Suppressor macrophage (primary cell): Measurements from ENCODE around the gene LDLRAP1.
A peak's percentile ranks its signal among the peaks of the same experiment; 100 is the strongest.
"Not testable (repeated sequence)": the region's sequence is repeated elsewhere in the genome, so short reads cannot be mapped to it uniquely, and the experiment has no call there.

Experiments used
- DNase-seq, 4 experiments: peaks; one replicate each; pipeline ENCODE4 v3.0.0-alpha.2; 2020 to 2022
- total RNA-seq, 17 experiments: gene quantifications; one replicate each; lab custom pipeline; 2026; ENCODE audit warnings: mixed read lengths in 6 of 17, inconsistent platforms in 3 of 17; lab: John Stamatoyannopoulos, UW

Gene LDLRAP1, protein sequence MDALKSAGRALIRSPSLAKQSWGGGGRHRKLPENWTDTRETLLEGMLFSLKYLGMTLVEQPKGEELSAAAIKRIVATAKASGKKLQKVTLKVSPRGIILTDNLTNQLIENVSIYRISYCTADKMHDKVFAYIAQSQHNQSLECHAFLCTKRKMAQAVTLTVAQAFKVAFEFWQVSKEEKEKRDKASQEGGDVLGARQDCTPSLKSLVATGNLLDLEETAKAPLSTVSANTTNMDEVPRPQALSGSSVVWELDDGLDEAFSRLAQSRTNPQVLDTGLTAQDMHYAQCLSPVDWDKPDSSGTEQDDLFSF
- 2.6 to 71.1 (median 40.0) reads per million in 17 experiments for total RNA-seq

DNA sequence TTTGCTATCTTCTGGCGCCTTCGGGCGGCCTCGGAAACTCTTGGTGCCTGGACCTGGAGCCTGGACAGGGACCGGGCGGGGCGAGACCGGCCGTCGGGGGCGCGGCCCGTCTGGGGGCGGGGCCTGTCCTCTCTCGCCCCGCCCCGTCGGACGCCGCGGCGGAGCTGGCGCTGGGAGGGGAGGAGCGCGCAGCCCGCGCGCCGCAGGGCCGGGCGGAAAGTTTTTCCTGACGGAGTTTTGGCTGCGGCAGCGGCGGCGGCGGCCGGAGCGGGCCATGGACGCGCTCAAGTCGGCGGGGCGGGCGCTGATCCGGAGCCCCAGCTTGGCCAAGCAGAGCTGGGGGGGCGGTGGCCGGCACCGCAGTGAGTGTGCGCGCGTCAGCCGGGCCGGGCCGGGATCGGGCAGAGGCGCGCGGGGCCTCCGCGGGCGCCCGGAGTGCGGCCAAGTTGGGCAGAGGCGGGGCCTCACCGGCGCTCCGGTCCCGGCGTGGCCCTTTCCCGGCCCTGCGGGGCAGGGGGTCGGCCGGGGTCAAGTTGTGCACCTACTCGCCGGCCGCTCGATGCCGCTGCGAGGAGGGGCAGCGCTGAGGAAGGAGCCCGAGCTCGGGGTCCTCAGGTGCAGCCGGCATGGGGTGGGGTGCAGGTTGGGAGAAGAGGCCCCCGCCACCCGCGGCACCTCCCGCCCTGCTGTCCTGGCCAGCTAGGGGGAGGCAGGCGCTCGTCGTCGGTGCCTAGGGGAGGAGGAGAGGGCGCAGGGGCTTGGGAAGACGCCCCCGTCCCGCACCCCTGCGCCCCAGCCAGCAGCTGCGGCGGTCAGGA lies at the start of gene LDLRAP1:
Gene LDLRAP1 (plus strand): TSS at position 182 of the 818 bp plus-strand sequence. CDS start 93 bp downstream, at position 275.
- peak; percentile 87 to 96 (median 94) for DNase-seq

DNA sequence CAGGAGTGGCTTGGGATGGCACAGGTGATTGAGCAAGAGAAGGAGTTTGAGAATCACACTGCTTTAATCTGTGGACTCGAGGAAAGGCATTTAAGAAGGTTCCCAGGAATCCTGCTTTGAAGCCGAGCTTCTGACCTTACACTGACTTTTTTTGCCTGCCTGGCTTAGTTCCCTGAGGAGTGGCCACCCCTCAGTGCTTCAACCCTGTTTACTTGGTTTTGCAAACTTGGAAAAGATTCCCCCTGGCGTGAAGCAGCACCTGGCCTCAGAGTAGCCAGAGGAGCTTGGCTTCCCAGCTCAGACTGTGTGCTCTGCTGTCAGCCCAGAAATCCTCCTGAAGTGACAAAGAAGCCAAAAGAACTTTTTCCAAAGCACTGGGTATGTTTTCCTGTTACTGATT lies 48.5 kb upstream of the LDLRAP1 start:
- DNase-seq, result no peak

DNA sequence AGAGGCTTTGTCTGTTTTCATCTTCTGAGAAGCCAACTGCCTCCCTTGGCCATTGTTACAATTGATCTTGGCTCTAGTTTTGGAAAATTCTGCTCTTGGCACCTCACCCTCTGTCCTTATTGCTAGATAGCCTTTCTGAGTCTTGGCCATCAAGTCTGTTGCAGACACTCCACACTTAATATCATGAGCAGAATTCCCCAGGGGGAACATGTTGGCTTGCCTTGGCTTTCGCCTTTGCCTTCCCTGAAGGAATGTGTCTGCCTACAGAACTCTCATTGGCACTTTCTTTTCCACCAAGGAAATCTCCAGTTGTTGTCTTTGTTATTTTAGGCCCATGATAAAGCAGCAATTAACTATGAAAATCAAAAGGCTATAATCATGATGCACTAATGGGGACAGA lies 42.7 kb upstream of the LDLRAP1 start:
- no peak for DNase-seq

DNA sequence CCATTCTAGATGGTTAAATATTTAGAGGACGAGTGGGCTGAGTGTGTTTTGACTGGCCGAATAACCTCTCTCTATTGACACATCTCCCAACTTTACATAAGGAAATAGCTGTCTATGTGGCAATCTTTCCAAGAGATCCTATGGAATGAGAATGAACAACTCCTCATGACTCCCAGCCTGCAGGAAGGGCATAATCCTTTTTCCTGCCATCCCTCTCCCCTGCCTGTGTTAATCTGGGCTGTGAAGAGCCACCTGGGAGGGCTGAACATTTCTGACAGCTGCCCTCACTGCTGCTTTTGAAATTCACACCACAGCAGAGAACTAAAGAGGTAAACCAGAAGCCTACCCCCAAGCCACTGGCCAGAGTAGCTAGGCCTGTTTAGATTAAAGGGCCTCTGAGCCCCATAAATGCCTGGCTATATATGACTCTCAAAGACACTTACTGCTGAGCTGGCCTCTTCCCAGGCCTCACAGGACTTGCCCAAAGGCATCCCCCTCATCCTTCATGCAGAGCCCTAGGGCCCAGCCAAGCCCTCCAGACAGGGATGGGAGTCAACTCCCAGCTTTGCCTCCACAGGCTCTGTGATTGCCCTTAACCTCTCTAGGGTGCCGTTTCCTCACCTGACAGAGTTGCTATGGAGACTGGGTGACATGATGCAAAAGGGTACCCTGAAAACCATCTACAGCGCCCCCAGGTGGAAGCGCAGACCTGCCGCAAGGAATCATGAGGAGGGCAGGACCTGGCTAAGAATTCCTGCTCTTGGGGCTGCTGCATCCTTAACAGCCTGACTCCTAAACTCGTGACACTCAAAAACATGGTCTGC lies 42.0 kb upstream of the LDLRAP1 start:
- no peak for DNase-seq

DNA sequence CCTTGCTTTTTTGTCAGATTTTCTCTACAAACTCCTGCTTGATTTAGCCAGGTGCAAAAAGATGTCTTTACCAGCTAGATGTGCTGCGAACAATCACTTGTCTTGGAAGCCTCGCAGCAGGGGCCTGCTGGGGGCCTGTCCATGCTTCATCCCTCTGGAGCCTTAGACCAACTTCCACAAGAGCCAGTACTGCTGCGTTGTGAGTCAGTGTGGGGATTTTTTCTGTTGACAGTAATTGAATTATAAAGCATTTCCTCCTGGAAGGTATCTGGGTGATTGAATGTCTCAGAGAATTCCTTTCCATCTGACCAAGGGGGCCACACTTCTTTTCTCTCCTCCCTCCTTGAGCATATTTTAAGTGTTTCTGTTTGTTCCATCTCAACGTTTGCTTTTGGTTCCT lies 40.4 kb upstream of the LDLRAP1 start:
- DNase-seq, result no peak

DNA sequence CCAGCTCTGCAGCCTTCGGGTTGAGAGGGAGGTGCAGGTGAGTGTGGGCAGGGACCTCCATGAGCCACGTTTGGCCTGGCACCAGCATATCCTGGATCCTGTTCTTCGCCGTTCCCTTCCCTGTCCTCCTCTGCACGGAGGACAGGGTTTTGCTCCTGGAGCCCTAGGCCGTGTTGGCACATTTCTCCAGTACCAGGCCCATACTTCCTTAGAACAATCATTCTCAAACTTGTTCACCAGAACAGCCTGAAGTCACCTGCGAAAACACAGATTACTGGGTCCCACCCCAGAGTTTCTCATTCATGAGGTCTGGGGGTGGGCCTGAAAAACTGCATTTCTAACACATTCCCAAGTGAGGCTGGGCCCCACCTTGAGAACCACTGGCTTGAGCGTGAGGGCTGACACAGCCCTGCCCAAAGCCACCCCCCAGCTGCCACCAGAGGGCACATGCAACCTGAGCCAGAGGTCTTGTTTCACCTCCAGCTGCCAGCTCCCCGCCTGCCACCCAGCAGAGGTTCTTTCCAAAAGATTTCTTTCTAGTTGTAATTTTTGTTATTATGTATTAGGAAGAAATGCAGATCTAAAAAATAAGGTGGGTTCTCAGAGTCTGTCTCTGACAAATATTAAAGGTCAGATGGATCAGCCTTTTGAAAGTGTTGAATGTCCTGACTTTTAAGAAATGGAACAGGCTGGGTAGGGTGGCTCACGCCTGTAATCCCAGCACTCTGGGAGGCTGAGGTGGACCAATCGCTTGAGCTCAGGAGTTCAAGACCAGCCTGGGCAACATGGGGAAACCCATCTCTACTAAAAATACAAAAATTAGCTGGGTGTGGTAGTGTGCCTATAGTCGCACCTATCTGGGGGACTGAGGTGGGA lies 39.6 kb upstream of the LDLRAP1 start:
- peak; percentile 25 to 67 (median 37) for DNase-seq

DNA sequence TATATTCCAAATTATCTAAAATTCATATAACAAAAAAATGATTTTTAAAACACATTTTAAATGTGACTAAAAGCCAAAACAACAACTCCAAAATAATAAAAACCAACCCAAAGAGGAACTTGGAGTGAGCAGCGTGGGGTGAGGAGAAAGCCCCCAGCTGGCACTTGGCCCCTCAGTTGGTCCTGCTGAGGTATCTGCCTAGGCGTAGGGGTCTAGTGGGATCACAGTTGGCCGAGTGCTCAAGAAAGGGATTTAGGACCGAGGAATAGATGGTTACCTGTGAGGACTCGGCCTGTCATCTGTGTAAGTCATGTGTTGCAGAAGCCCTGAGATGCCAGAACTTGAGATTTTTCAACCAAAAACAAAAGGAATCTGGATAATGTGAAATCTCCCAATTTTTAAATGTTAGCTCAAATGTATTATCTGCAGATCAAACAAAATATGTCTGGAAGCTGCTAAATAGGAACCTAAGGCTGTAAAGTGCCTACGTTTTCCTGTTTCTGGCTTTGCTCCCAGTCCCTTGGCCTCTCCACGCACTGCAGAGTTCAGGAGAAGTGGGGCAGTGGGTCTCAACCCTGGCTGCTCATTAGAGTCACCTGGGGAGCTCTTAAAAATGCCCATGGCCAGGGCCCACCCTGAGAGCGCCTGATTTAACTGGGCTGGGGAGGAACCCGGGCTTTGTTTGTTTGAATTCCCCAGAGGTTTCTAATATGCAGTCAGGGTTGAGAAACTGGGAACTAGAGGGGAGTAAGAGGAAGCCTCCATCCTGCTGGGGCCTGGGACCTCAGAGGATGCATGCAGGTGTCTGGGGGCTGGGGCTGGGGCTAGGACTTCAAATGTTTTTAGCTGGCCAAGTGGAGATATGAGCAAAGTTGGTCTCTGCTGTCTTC lies 38.5 kb upstream of the LDLRAP1 start:
- DNase-seq, result peak in 3 of 4 experiments; percentile 32 to 40 (median 35)

DNA sequence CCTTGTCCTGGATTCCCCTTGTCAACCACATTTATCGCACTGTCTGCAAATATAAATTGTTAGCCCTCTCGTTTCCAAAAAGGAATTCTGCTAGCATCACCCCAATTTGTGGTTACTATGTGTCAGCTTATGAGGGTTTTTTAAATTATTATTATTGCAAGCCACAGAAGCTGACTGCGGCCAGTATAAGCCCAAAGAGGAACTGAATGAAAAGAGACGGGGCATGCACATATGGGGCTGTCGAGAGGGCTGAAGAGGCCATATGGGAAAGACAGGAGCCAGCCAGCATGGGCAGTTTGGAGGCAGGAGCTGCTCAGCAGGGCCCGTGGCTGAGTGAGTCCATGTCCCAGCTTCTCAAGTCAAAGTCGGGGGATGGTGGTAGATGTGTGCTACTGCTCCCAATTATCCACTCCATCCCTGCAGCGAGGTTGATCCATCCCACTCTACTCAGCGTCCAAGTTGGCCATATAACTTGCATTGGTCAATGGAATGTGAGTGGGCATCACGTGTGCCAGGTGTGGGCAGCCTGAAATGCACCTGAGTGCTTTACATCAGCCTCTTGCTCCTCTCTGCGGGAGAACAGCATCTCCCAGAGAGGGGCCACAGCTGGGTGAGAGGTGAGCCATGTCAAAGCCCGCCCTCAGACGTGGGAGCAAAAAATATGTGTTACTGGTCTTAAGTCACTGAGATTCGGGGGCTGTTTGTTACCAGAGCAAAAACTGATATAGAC lies 37.6 kb upstream of the LDLRAP1 start:
- peak in 3 of 4 experiments; percentile 24 to 34 (median 28) for DNase-seq

DNA sequence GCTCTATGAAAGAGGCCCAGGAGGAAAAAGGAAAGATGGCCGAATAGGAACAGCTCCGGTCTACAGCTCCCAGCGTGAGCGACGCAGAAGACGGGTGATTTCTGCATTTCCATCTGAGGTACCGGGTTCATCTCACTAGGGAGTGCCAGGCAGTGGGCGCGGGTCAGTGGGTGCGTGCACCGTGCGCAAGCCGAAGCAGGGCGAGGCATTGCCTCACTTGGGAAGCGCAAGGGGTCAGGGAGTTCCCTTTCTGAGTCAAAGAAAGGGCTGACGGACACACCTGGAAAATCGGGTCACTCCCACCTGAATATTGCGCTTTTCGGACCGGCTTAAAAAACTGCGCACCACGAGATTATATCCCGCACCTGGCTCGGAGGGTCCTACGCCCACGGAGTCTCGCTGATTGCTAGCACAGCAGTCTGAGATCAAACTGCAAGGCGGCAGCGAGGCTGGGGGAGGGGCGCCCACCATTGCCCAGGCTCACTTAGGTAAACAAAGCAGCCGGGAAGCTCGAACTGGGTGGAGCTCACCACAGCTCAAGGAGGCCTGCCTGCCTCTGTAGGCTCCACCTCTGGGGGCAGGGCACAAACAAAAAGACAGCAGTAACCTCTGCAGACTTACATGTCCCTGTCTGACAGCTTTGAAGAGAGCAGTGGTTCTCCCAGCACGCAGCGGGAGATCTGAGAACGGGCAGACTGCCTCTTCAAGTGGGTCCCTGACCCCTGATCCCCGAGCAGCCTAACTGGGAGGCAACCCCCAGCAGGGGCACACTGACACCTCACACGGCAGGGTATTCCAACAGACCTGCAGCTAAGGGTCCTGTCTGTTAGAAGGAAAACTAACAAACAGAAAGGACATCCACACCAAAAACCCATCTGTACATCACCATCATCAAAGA lies 36.6 kb upstream of the LDLRAP1 start:
- DNase-seq, result not testable (repeated sequence)

DNA sequence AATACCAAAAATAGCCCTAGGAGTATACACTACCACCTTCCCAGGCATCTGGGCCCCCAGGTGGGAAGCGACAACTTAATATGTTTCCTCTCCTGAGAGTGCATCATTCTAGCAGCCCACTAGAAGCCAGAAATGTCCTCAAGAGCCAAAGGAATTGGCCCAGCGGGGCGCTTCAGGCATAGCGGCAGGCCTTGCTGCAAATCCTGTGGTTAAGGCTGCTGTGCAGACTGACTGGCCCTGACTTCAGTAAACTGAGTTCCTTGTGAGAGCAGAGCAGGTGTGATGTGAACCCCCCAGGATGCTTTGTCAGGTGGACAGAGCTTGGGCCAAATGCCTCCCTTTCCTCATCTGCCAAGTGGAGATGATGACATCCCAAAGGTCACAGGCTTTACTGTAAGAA lies 29.7 kb upstream of the LDLRAP1 start:
- no peak for DNase-seq

DNA sequence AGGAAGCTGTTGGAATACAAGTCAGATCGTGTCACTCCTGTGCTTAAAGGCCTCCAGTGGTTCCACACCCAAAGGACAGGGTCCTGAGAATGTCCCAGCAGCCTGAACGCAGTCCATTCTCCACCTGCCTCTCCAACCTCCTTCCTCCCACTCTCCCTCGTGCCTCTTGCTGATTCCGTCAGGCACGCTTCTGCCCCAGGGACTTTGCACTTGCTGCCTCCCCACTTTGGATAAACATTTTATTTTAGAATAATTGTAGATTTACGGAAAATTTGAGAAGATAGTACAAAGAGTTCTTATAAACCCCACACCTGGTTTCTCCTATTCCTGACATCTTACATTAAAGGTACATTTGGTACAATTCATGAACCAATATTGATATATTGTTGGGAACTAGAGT lies 28.4 kb upstream of the LDLRAP1 start:
- DNase-seq, result no peak

DNA sequence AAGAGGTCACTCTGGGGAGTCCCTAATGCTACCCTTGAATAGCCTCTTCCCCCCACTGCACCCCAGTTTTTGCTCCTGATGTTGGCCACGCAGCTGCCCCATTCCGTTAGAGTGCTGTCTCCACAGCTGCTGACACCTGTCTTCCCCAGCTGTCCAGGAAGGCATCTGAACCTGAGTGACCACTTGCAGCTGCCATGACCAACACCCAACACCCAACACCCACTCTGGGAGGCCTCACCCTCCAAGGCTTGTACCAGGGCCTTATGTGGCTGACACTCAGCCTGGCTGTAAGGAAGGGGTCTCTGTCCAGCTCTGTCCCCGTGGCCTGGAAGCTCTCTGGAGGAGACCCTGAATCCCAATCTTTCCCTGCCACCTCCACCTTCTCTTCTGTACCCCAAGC lies 26.7 kb upstream of the LDLRAP1 start:
- no peak for DNase-seq

DNA sequence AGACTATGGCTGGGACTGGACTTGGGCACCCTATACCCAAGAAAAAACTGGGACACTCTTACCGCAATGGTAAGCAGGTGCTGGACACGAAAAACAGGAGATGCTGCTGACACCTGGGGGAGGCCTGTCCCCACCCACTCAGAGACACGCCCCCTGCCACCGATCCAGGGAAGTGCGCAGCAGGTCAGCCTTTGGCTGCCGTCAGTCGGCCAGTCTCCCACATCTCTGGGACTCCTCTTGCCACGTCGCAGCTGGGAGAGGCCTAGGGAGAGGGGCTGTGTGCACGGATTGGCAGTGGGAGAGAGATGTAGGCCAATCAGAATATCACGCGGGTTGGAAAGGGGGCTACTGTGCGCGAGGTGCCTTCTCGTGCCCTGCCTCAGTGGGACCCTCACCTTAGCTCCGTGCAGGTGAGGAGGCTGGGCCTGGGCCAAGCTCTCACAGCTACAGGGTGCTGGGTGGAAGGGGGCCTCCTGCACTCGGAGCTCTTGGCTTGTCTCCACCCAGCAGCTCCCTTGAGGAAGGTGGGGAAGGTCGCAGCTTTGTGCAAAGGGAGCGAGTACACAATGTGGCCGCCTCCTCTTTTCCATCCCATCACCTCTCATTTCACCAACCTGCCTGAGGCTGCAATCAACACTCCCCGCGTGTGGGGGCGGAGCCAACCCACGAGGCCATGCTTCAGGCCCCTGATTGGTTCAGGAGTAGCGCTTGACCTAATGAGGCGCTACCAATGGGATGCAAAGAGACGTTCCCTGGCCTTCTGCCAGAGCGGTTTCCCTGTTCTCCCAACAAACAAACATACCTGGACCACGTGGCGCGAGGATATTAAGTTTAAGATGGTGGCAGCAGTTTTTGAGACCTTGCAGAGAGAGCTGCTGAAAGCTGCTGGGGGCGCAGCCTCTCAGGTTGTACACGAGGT lies 25.7 kb upstream of the LDLRAP1 start:
- DNase-seq, result no peak

DNA sequence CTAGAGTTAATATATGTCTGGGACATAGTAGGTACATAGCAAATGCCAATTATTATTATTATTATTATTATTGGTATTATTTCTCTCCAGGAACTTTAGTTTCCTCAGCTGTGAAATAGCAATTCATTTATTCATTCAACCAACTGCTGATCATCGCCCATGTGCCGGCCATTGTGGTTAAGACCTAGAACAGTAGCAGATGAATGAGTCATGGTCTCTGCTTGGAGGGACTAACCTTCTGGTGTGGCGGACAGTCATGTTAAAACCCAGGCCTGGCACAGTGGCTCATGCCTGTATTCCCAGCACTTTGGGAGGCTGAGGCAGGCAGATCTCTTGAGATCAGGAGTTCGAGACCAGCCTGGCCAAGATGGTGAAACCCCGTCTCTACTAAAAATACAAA lies 23.8 kb upstream of the LDLRAP1 start:
- DNase-seq, result no peak

DNA sequence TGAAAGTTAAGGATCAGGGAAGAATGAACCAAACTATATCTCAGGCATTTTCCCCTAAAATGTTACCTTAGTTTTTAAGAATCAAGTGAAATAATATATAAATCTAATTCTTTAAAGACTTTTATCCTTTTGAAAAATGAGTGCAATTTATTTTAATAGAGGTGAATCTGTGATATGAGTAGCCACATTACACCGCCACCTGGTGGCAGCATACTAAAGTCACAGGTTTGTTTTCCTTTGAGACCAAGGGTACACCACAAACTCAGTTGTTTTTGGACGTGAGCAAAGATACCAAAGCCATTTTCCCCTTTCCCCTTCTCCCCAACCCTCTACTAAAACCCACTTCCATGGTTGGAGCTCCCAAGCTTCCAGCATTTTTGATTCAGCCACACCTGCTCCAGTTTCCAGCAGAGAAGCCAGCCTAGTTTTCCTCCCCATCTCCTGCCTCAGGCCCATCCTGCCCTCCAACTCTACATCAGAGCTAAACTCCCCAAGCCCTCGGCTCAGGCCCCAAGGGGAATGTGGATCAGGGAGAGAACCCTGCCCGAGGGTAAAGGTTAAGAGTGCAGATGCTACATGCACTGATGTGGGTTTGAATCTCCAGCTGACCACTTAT lies 22.9 kb upstream of the LDLRAP1 start:
- DNase-seq, result peak; percentile 70 to 82 (median 76)

DNA sequence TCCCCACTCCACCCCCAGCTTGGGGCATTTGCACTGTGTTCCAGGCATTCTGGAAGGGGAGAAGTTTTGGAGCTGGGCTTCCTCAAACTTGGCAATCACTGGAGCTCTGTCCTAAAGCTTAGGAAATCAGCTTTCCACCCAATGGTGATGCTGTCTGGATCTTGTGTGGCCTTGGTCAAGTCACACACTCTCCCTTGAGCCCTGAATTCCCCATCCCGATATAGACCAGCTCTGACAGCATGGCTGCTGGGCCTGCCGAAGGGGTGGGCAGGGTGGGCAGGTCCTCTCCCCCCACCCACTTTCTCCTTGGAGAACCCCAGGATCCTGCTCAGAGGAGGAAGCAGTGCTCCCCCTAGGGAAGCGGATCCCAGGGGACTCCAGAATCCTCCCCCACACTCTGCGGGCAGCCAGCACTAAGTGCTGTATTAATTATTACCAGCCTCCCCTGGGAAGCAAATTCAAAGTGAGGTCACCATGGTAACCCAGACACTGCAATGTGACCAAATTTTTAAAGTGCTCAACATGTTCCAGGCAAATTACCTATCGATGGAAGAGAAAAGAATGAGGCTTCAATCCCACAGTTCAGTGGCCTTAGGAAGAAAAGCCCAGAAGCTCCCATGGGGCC lies 21.3 kb upstream of the LDLRAP1 start:
- DNase-seq, result no peak

DNA sequence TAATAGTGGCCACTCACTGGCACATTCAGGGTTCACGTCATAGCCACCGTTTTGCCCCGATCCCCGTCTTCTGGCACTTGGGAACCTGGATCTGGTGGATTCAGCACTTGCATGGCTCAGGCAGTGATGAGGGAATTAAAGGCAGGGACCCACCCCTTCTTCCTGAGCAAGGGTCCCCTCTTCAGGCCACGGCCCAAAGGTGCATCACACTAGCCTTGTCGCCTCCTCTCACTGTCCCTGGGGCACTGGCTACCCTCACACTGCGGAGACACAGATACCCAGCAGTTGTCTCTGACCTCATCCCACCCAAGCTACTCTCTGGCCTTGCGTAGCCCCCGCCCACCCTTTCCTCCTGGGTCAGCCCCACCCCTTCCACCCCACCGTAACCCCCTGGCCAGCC lies 19.9 kb upstream of the LDLRAP1 start:
- peak in 1 of 4 experiments; percentile 34 for DNase-seq
